NCI-H82 (cell line): ENCODE results near the gene KLHL20.
A peak's percentile ranks its signal among the peaks of the same experiment; 100 is the strongest.
"Not testable (repeated sequence)": the region's sequence is repeated elsewhere in the genome, so short reads cannot be mapped to it uniquely, and the experiment has no call there.

ENCODE experiments used
- DNase-seq: peaks from one replicate; lab custom pipeline; 2025; lab: John Stamatoyannopoulos, UW

KLHL20 gene

DNA sequence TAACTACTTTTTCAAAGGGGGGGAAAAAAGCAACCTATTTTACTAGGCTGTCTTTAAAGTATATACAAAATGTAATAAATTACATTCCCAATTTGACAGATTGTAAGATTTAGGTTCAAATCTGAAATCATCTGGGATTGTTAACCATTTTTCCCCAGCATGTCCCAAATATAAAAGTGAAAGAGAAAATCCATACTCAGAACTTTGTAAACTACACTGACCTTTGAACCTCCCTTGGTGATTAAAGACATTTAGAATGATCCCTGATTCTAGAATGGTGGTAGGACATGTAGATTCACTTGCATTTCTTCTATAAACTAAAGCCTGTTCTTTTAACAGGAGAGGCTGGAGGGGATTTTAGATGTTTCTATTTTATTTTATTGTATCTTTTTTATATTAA is 39.0 kb downstream of the KLHL20 start:
- DNase-seq = no peak

- no peak for DNase-seq
Observed at GRCh38 chr1:173757666-173758065, 42.9 kb downstream of the KLHL20 start.

GRCh38 chr1:173758110-173758509 is 43.3 kb downstream of the KLHL20 start:
- no peak for DNase-seq

DNA sequence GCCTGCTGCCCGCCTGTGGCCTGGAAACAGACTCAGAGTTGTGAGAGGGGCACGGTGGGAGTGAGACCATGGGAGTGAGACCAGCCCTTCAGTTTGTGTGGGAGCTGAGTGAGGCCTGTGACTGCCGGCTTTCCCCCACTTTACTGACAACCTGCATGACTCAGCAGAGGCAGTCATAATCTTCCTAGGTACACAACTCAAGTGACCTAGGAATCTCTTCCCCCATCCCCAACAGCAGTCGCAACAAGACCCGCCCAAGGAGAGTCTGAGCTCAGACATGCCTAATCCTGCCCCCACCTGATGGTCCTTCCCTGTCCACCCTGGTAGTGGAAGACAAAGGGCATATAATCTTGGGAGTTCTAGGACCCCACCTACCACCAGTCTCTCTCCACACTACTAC is 44.2 kb downstream of the KLHL20 start:
- no peak for DNase-seq

GRCh38 chr1:173764331-173764730 is 49.5 kb downstream of the KLHL20 start:
- not testable (repeated sequence) for DNase-seq

DNA sequence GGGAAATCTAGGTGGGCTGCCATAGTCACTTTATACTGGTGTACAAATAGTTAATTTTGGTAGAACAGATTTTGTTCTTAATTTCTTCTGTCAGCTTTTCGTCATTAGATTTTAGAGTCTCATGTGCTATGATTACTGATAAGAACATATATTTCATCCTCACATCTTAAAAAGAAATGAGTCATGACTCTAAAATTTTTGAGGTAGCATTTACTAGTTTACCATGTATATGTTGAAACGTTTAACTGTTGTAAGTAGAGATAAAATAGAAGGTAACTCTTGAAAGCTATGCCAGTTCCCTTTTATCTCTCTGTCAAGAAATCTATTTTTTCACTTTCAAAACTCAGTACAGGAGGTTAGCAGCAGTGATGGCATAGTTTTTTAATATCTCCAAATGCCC is 53.4 kb downstream of the KLHL20 start:
- DNase-seq = no peak

DNA sequence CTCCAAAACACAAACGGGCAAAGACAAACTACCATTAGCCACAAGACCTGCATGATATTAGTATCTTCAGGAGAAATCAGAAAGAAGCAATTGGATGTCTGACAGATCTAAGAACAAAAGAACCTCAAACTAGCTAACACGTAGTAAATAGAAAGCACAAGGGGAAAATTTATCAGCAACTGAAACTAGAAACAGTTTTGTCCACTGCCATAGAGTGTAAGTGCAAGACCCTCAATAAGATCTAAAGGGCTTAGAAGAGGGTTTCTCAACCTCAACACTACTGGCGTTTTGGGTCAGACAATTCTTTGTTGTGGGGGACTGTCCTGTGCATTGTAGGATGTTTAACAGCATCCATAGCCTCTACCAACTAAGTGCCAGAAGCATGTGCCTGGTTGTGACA is 54.0 kb downstream of the KLHL20 start:
- DNase-seq = no peak

- DNase-seq = not testable (repeated sequence)
Observed at GRCh38 chr1:173770330-173770729, 55.5 kb downstream of the KLHL20 start.

GRCh38 chr1:173771560-173771959 is 56.8 kb downstream of the KLHL20 start:
- no peak for DNase-seq

- no peak for DNase-seq
Observed at GRCh38 chr1:173775578-173776226, 60.9 kb downstream of the KLHL20 start.

- DNase-seq = no peak
Observed at GRCh38 chr1:173779936-173780335, 65.2 kb downstream of the KLHL20 start.

GRCh38 chr1:173784997-173785396 is 70.2 kb downstream of the KLHL20 start:
- no peak for DNase-seq

DNA sequence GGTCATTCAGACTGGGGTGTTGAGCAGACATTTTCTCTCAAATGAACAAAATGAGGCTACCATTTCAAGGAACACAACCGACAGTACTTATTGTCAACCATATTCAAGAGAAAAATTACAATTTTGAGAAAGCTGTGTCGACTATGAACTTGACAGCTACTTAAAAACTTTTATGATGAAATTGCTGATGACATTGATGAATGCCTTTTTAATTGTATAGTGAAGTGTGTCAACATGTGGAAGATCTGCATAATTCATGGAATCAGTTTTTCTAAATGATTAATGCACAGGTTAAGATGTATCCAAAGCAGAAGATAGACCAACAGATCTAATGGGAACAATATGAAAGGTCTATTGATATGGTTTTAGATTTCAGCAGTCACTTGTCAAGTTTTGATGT is 75.1 kb downstream of the KLHL20 start:
- no peak for DNase-seq

GRCh38 chr1:173798078-173798477 is 83.3 kb downstream of the KLHL20 start:
- DNase-seq = no peak

- DNase-seq = not testable (repeated sequence)
Observed at GRCh38 chr1:173799995-173800394, 85.2 kb downstream of the KLHL20 start.

DNA sequence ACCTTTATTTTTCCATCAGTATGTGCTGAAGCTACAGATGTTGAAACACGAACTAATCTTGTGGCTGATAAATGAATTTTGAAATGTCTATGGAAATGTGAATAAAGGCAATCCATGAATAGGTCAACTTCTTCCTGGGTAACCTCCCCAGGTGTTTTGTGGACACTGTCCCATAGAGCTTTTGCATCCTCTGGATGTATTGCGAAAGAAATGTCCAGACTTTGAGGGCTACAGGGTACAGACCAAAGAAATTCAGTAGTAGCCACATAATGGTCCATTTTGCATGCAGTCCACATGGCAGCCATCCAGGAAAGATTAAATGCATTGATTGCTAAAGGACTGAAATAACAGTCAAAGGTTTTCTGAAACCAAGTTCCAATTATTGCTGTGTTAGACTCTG is 88.2 kb downstream of the KLHL20 start:
- DNase-seq = no peak

DNA sequence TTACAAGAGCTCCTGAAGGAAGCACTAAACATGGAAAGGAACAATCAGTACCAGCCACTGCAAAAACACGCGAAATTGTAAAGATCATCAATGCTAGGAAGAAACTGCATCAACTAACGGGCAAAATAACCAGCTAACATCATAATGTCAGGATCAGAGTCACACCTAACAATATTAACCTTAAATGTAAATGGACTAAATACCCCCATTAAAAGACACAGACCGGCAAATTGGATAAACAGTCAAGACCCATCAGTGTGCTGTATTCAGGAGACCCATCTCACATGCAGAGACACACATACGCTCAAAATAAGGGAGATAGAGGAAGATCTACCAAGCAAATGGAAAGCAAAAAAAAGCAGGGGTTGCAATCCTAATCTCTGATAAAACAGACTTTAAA is 98.9 kb downstream of the KLHL20 start:
- DNase-seq = not testable (repeated sequence)

DNA sequence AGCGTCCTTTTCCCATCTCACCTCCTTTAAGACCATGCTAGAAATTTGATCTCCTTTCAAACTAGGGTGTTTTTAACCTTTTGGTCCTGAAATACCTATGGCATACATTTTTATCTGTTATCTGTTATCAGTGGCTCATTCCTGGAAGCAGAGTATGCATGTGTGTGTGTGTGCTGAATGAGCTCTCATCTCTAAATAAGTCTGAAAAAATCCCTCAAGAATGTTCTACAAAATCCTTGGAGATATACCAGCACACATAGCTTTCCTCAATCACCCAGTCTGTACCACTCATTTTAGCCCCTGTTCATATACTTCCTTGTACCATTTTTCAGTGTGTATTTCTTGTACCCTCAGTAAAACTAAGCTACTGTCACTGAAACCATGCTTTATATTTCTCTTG is 103.7 kb downstream of the KLHL20 start:
- no peak for DNase-seq

DNA sequence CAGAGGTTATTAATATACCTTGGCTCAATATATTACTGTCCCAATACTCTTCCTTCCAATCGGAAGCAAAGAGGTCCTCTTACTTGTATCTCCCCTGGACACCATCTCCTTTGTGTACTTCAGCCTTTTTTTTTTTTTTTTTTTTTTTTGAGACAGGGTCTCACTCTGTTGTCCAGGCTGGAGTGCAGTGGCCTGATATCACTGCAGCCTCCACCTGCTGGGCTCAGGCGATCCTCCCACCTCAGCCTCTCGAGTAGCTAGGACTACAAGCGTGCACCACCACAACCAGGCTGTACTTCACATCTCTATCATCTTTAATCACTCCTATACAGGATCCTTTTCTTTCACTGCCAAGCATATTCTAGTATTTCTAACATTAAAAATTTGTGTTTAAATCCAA is 106.9 kb downstream of the KLHL20 start:
- DNase-seq = no peak

- DNase-seq = no peak
Observed at GRCh38 chr1:173823781-173824314, 109.1 kb downstream of the KLHL20 start.

- DNase-seq = peak; percentile 99
Observed at GRCh38 chr1:173824315-173825081, 109.7 kb downstream of the KLHL20 start, which contains the start of the genes CENPL and DARS2. Gene CENPL, minus strand, starts transcription at chr1:173824883. Its CDS starts 13,584 bp downstream, at chr1:173811299. Gene DARS2, plus strand, starts transcription at chr1:173824673. Its CDS starts 557 bp downstream, at chr1:173825230.

DNA sequence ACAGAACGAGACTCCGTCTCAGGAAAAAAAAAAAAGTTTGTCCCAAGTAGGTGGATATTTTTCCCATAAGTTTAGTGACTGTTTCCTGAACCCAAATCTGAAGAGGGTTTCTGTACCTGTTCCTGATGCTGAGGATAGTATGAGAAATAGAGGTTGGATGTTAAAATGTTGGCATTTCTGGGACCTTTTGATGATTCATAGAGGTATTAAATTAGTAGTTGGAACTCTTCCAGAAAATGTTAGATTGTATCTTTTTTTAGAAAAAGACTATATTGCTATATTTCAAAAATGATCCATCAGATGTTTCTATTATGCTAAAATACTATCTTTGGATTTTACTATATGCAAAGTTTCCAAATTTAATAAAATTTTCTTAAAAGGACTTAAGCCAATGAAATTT is 112.8 kb downstream of the KLHL20 start:
- DNase-seq = no peak

DNA sequence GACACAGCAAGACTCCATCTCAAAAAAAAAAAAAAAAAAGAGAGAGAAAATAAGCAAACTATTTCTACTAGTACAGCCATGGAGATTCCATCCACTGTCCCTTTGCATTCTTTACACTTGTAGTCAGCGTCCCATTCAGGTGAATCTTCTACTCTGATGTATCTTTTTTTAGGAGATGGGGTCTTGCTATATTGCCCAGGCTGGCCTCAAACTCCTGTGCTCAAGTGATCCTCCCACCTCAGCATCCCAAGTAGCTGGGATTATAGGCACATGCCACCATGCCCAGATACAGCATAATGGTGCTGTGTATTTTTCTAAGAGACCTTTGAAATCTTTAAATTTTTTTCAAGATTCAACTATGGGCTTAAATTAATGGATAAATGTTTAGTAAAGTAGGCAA is 118.0 kb downstream of the KLHL20 start:
- no peak for DNase-seq
